ENCODE data around the gene ACAP1. TPM values are rescaled to one million over a fixed set of nuclear protein-coding genes. Genes with fewer than 3 reads are reported as not detected.
A peak's percentile ranks its signal among the peaks of the same experiment; 100 is the strongest.

The ACAP1 gene
- total RNA-seq, 6 donors from 2014 or later = 8.5 to 114 (median 22.8) TPM

DNA sequence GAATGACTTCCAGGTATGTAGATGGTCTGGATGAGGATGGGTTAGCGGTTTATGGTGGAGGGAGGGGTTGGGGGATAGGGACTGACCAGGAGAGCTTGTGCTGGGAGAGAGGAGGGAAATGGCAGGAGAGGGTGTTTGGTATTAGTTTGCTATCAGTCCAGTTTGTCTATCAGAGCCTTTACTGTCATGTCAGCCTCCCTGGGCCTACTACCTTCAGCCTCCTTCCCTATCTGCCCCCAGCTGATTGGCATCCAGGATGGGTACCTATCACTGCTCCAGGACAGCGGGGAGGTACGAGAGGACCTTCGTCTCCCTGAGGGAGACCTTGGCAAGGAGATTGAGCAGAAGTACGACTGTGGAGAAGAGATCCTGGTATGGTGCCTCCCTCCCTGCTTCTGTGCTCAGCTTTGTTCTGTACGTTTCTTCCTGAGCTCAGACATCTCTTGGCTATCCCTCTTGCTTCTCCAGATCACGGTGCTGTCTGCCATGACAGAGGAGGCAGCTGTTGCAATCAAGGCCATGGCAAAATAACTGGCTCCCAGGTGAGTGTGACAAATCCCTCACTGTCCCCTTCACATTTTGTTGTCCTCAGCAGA lies 25.1 kb upstream of the ACAP1 start:
- no peak overlapping the region for H3K4me3 ChIP-seq
- H3K36me3 ChIP-seq = peaks cover 27 to 51% (median 41%) of the 10 kb centered on the region in 4 donors
- TF ChIP-seq POLR2A (IDR thresholded peaks at IDR 0.05) = no peak
- no peak for TF ChIP-seq POLR2AphosphoS5 (IDR thresholded peaks at IDR 0.05)
- TF ChIP-seq, protein P1, sequence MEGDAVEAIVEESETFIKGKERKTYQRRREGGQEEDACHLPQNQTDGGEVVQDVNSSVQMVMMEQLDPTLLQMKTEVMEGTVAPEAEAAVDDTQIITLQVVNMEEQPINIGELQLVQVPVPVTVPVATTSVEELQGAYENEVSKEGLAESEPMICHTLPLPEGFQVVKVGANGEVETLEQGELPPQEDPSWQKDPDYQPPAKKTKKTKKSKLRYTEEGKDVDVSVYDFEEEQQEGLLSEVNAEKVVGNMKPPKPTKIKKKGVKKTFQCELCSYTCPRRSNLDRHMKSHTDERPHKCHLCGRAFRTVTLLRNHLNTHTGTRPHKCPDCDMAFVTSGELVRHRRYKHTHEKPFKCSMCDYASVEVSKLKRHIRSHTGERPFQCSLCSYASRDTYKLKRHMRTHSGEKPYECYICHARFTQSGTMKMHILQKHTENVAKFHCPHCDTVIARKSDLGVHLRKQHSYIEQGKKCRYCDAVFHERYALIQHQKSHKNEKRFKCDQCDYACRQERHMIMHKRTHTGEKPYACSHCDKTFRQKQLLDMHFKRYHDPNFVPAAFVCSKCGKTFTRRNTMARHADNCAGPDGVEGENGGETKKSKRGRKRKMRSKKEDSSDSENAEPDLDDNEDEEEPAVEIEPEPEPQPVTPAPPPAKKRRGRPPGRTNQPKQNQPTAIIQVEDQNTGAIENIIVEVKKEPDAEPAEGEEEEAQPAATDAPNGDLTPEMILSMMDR (IDR thresholded peaks at IDR 0.05) = no peak
- no peak for TF ChIP-seq EP300 (IDR thresholded peaks at IDR 0.05)
- H3K4me1 ChIP-seq = peaks cover 38 to 64% (median 43%) of the 10 kb centered on the region in 4 donors
- H3K9me3 ChIP-seq = no peaks in the 10 kb centered on the region
- ATAC-seq (ENCODE audit: low FRiP score in 2 of 2) (no peak), DNase-seq (no peak)
- no peaks in the 10 kb centered on the region for H3K27me3 ChIP-seq
- 90 to 93% methylated on average over 7 of the region's 7 CpGs for WGBS, 2 donors
- H3K27ac ChIP-seq = no peak overlapping the region

GRCh38 chr17:7312432-7313087 lies 23.8 kb upstream of the ACAP1 start:
- WGBS, 2 donors = 73 to 75% methylated on average over 6 to 7 of the region's 7 CpGs
- no peaks in the 10 kb centered on the region for H3K9me3 ChIP-seq
- peaks cover 27 to 61% (median 46%) of the 10 kb centered on the region in 4 donors for H3K36me3 ChIP-seq
- H3K4me3 ChIP-seq = no peak overlapping the region
- no peaks in the 10 kb centered on the region for H3K27me3 ChIP-seq
- H3K4me1 ChIP-seq = peaks cover 37 to 60% (median 41%) of the 10 kb centered on the region in 4 donors
- no peak for DNase-seq
- H3K27ac ChIP-seq = peak overlapping the region in 1 of 4 donors; percentile 4
- no peak for ATAC-seq (ENCODE audit: low FRiP score in 2 of 2)
- TF ChIP-seq EP300 (IDR thresholded peaks at IDR 0.05) (no peak), POLR2AphosphoS5 (IDR thresholded peaks at IDR 0.05) (no peak), POLR2A (IDR thresholded peaks at IDR 0.05) (no peak)
- TF ChIP-seq, protein P1 (IDR thresholded peaks at IDR 0.05) = no peak

GRCh38 chr17:7313088-7313889 lies 23.0 kb upstream of the ACAP1 start:
- H3K27ac ChIP-seq = peak overlapping the region in 2 of 4 donors; percentile 4 to 7

DNA sequence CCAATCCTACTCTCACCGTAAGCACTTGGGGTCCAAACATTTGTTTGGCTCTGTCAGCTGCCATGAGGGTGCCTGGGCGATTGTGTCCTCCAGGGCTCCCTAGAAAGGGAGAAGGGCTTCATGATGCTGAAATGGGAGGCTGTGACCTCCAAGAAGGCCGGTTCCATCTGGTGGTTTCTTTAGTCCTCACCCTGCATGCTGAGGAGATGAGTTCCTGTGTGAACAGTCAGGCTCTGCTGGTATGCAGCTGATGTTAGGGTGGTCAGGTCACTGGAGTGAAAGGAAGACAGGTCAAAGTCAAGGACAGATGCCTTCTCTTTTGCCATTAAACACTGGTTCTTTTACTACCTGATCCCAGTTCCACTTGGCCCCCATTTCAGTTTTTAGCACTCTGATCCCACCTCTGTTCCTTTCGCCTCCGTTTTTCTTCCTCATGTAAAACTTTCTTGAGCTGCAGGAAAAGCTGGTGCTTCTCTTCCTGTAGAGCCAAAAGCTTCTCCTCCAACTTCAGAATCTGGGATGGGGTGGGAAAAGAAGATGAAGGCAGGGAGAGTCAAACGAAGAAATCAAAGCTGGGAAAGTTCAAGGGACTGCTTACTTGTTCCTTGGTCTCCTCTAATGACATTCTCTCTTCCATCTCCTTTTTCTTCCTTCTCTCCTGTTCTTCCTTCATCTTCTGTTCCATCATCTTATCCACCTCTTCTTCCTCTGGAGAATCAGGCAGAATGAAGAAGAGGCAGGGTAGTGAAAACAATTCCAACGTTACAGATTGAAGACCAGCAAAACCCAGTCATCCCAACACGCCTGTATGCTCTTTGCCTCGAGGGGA lies 22.2 kb upstream of the ACAP1 start:
- no peak for TF ChIP-seq EP300 (IDR thresholded peaks at IDR 0.05)
- peaks cover 34 to 50% (median 39%) of the 10 kb centered on the region in 4 donors for H3K4me1 ChIP-seq
- peaks cover 27 to 76% (median 62%) of the 10 kb centered on the region in 4 donors for H3K36me3 ChIP-seq
- WGBS, 2 donors = 41 to 49% methylated on average over 8 to 9 of the region's 9 CpGs
- DNase-seq (no peak), ATAC-seq (ENCODE audit: low FRiP score in 2 of 2) (no peak)
- peak overlapping the region; percentile 43 to 97 (median 94) for H3K4me3 ChIP-seq
- H3K9me3 ChIP-seq = no peaks in the 10 kb centered on the region
- peak overlapping the region; percentile 91 to 97 (median 94) for H3K27ac ChIP-seq
- no peaks in the 10 kb centered on the region for H3K27me3 ChIP-seq

More at GRCh38 chr17:7313088-7313889, 23.0 kb upstream of the ACAP1 start:
- ATAC-seq (ENCODE audit: low FRiP score in 2 of 2) (no peak), DNase-seq (no peak)
- TF ChIP-seq, protein P1 (IDR thresholded peaks at IDR 0.05) = peak in 2 of 6 experiments; percentile 19 to 34
- no peak for TF ChIP-seq POLR2A (IDR thresholded peaks at IDR 0.05)
- no peaks in the 10 kb centered on the region for H3K27me3 ChIP-seq
- H3K36me3 ChIP-seq = peaks cover 27 to 68% (median 54%) of the 10 kb centered on the region in 4 donors
- 87 to 89% methylated on average over 6 to 7 of the region's 7 CpGs for WGBS, 2 donors
- H3K4me3 ChIP-seq = no peak overlapping the region
- H3K4me1 ChIP-seq = peaks cover 37 to 58% (median 41%) of the 10 kb centered on the region in 4 donors
- H3K9me3 ChIP-seq = no peaks in the 10 kb centered on the region

Data from upper lobe of left lung (tissue), 6 donors.